B cell (primary cell): ENCODE results near the gene MYBPHL. TPM values are rescaled to one million over a fixed set of nuclear protein-coding genes. Genes with fewer than 3 reads are reported as not detected.

Source experiments
- ATAC-seq: fragments of 200-7000 bp; cut with Tn5 transposase; one replicate; pipeline ENCODE4 v1.10.0; 2021; ENCODE audit warnings: low read depth, mild to moderate bottlenecking, moderate number of reproducible peaks, moderate library complexity
- CTCF ChIA-PET: fragments of 350-600 bp; sonication (Branson Sonifier 250); formaldehyde crosslinking; loops from one replicate; lab custom pipeline; 2021; ENCODE audit warnings: antibody characterized with exemption, inconsistent platforms; lab: Charles Lee
- POLR2A ChIA-PET: fragments of 350-600 bp; sonication (Branson Sonifier 250); formaldehyde crosslinking; loops from one replicate; lab custom pipeline; 2021; ENCODE audit warnings: antibody characterized with exemption; lab: Charles Lee
- DNase-seq: peaks from one replicate; pipeline ENCODE4 v3.0.0; 2013
- H2AFZ ChIP-seq: 2 replicates; pipeline ENCODE4 v1.6.1; 2012; ENCODE audit warnings: mild to moderate bottlenecking, low read depth, low read length; ENCODE audit not compliant: insufficient read depth, poor library complexity, severe bottlenecking
- H3K27ac ChIP-seq, 2 donors: 1 replicate in 1 of 2; 2 replicates in 1 of 2; pipeline ENCODE4 v1.5.1; 2012 to 2013; ENCODE audit warnings: low read length in 2 of 2, mild to moderate bottlenecking in 2 of 2, moderate library complexity in 1 of 2
- H3K27me3 ChIP-seq, 4 experiments: fragments of 200-600 bp in 1 of 4; sonication (generic) in 1 of 4; replicated peaks in 1 of 4; 1 replicate in 2 of 4; 2 replicates in 2 of 4; pipeline versions ENCODE4 v1.6.1 to v1.7.0; 2013 to 2016; ENCODE audit warnings: low read length in 3 of 4, mild to moderate bottlenecking in 2 of 4, mixed read lengths in 1 of 4, moderate library complexity in 1 of 4; ENCODE audit not compliant: insufficient read depth in 4 of 4, control insufficient read depth in 3 of 4; ENCODE audit errors: control extremely low read depth in 1 of 4
- H3K36me3 ChIP-seq, 2 experiments: replicated peaks in 1 of 2; 1 replicate in 1 of 2; 2 replicates in 1 of 2; pipeline versions ENCODE4 v1.6.1 to v1.7.1; 2013; ENCODE audit warnings: low read length in 1 of 2; ENCODE audit not compliant: insufficient read depth in 2 of 2, control insufficient read depth in 1 of 2; ENCODE audit errors: control extremely low read depth in 1 of 2, extremely low read depth in 1 of 2
- H3K4me1 ChIP-seq, 2 donors: fragments of 200-600 bp in 1 of 2; sonication (generic) in 1 of 2; 1 replicate in 1 of 2; 2 replicates in 1 of 2; pipeline versions ENCODE4 v1.5.1 to v1.6.1; 2013 to 2017; ENCODE audit warnings: low read length in 2 of 2; ENCODE audit not compliant: control insufficient read depth in 2 of 2, insufficient read depth in 2 of 2
- H3K4me2 ChIP-seq: replicated peaks from 2 replicates; pipeline ENCODE3; 2012; ENCODE audit warnings: mild to moderate bottlenecking, low read depth, low read length; ENCODE audit not compliant: poor library complexity, severe bottlenecking
- H3K4me3 ChIP-seq, 5 experiments: fragments of 200-600 bp in 1 of 5; sonication (generic) in 1 of 5; 1 replicate in 3 of 5; 2 replicates in 2 of 5; pipeline versions ENCODE4 v1.5.1 to v1.7.0; 2011 to 2016; ENCODE audit warnings: low read length in 4 of 5, mild to moderate bottlenecking in 4 of 5, low read depth in 2 of 5, control low read depth in 1 of 5, moderate library complexity in 1 of 5; ENCODE audit not compliant: insufficient read depth in 1 of 5; ENCODE audit errors: control extremely low read depth in 1 of 5, extremely low read depth in 1 of 5
- H3K79me2 ChIP-seq: fragments of 200-600 bp; sonication (generic); one replicate; pipeline ENCODE4 v1.6.0; 2016; ENCODE audit warnings: low read length; ENCODE audit not compliant: control insufficient read depth, insufficient read depth
- H3K9ac ChIP-seq: fragments of 200-600 bp; sonication (generic); 2 replicates; pipeline ENCODE4 v1.6.1; 2017; ENCODE audit warnings: mild to moderate bottlenecking, low read length, moderate library complexity
- H3K9me3 ChIP-seq, 3 donors: one replicate each; pipeline versions ENCODE4 v1.6.1 to v1.7.1; 2013; ENCODE audit warnings: low read length in 2 of 3; ENCODE audit not compliant: control insufficient read depth in 2 of 3, insufficient read depth in 1 of 3; ENCODE audit errors: control extremely low read depth in 1 of 3
- H4K20me1 ChIP-seq: 2 replicates; pipeline ENCODE4 v1.6.0; 2012; ENCODE audit warnings: mild to moderate bottlenecking, low read length; ENCODE audit not compliant: insufficient read depth, control insufficient read depth, poor library complexity, severe bottlenecking
- H3K27ac Mint-ChIP-seq: one replicate; pipeline ENCODE4 v1.8.0; 2021; ENCODE audit warnings: mixed read lengths
- H3K27me3 Mint-ChIP-seq: one replicate; pipeline ENCODE4 v1.8.0; 2021; ENCODE audit warnings: mixed read lengths
- H3K4me1 Mint-ChIP-seq: one replicate; pipeline ENCODE4 v1.8.0; 2021; ENCODE audit warnings: mixed read lengths
- H3K4me3 Mint-ChIP-seq: one replicate; pipeline ENCODE4 v1.8.0; 2021; ENCODE audit warnings: mixed read lengths
- H3K9me3 Mint-ChIP-seq: one replicate; pipeline ENCODE4 v1.8.0; 2022; ENCODE audit warnings: mixed read lengths; ENCODE audit not compliant: insufficient read depth
- CTCF ChIP-seq: fragments of 200-600 bp; IDR thresholded peaks from one replicate; pipeline ENCODE4 v1.8.0; 2022; ENCODE audit warnings: antibody characterized with exemption, mild to moderate bottlenecking
- EZH2 ChIP-seq: IDR thresholded peaks from 2 replicates; pipeline ENCODE4 v1.6.1; 2012; ENCODE audit warnings: borderline replicate concordance, low read depth, mild to moderate bottlenecking, moderate library complexity, low read length; ENCODE audit not compliant: insufficient read depth, poor library complexity, severe bottlenecking
- WGBS: methylation state at CpG from one replicate; pipeline ENCODE4 v1.1.5; 2013; ENCODE audit warnings: missing lambda C conversion rate; ENCODE audit not compliant: insufficient coverage; 5-methylcytosine and 5-hydroxymethylcytosine counted together
- intact Hi-C: fragments of 100-400 bp; cut with micrococcal nuclease; formaldehyde crosslinking; loops from one replicate; pipeline ENCODE4 v1.10.0; 2022
- polyA plus RNA-seq: library from polyadenylated mRNA; depleted of rRNA; stranded (reverse); fragments of >200 nt; gene quantifications from 2 replicates; pipeline ENCODE4 v1.2.3, GENCODE V29; 2012
- total RNA-seq, 2 donors: library from RNA; stranded (reverse); fragments of 120-200 nt in 1 of 2; gene quantifications; 1 replicate in 1 of 2; 2 replicates in 1 of 2; pipeline versions ENCODE4 v1.2.3 to v1.2.4, GENCODE V29; 2013 to 2022

MYBPHL gene
- total and polyA plus RNA-seq, 2 donors (not counting 1 experiment from before 2014, with no cell fraction given), result not detected

- intact Hi-C loops, result no loop called here
- Histone ChIP-seq H3K79me2 (no peaks in the 10 kb centered on the region), H3K27me3 (peaks cover 0 to 10% (median 0%) of the 10 kb centered on the region in 4 experiments), H3K27ac (no peak overlapping the region), H2AFZ (no peak overlapping the region), H3K36me3 (no peaks in the 10 kb centered on the region), H3K9me3 (no peaks in the 10 kb centered on the region), H4K20me1 (no peaks in the 10 kb centered on the region), H3K4me3 (no peak overlapping the region), H3K4me1 (no peaks in the 10 kb centered on the region), H3K4me2 (no peak overlapping the region), H3K9ac (no peak overlapping the region)
- no peak for DNase-seq
- ChIA-PET POLR2A (no interaction called here), CTCF (interaction anchor here (1.1 kb wide), 1 partner anchor 51 kb away, joined by 4 read pairs; the partner anchor contains the start of gene SORT1)
- no peak overlapping the region for H3K27ac Mint-ChIP-seq
- TF ChIP-seq CTCF, result no peak
- no peak for TF ChIP-seq EZH2
- H3K4me3 Mint-ChIP-seq, result no peak overlapping the region
- 100% methylated on average over 4 of the region's 6 CpGs for WGBS
- no peaks in the 10 kb centered on the region for H3K4me1 Mint-ChIP-seq
- no peak for ATAC-seq
- H3K27me3 Mint-ChIP-seq, result peaks cover 37% of the 10 kb centered on the region
- H3K9me3 Mint-ChIP-seq, result no peaks in the 10 kb centered on the region
Measured at GRCh38 chr1:109347511-109347910, 40.7 kb upstream of the MYBPHL start.

- Histone ChIP-seq H3K36me3 (peaks cover 0 to 3% of the 10 kb centered on the region in 2 experiments), H3K4me1 (no peaks in the 10 kb centered on the region), H3K27me3 (peaks cover 0 to 4% (median 0%) of the 10 kb centered on the region in 4 experiments), H3K9ac (no peak overlapping the region), H3K4me3 (no peak overlapping the region), H3K9me3 (no peaks in the 10 kb centered on the region), H3K27ac (no peak overlapping the region), H4K20me1 (no peaks in the 10 kb centered on the region), H3K79me2 (no peaks in the 10 kb centered on the region), H2AFZ (no peak overlapping the region), H3K4me2 (no peak overlapping the region)
- Mint-ChIP-seq H3K9me3 (no peaks in the 10 kb centered on the region), H3K4me1 (no peaks in the 10 kb centered on the region), H3K27ac (no peak overlapping the region), H3K27me3 (peaks cover 19% of the 10 kb centered on the region), H3K4me3 (no peak overlapping the region)
- TF ChIP-seq CTCF, result no peak
- no peak for TF ChIP-seq EZH2
- WGBS, result 90% methylated on average over 3 of the region's 9 CpGs
- DNase-seq (no peak), ATAC-seq (no peak)
- intact Hi-C loops, result no loop called here
- CTCF ChIA-PET, result no interaction called here
- POLR2A ChIA-PET, result no interaction called here
Measured at GRCh38 chr1:109341944-109342930, 35.4 kb upstream of the MYBPHL start.
